HG02852 (cell line): ENCODE results near the gene ORM2.
"Not testable (repeated sequence)": the region's sequence is repeated elsewhere in the genome, so short reads cannot be mapped to it uniquely, and the experiment has no call there.

Source experiments
- ATAC-seq: cut with Tn5 transposase; IDR thresholded peaks from one replicate; pipeline ENCODE4 v1.9.1; 2021; ENCODE audit warnings: mild to moderate bottlenecking, moderate library complexity; ENCODE audit not compliant: unreplicated experiment

The ORM2 gene

DNA sequence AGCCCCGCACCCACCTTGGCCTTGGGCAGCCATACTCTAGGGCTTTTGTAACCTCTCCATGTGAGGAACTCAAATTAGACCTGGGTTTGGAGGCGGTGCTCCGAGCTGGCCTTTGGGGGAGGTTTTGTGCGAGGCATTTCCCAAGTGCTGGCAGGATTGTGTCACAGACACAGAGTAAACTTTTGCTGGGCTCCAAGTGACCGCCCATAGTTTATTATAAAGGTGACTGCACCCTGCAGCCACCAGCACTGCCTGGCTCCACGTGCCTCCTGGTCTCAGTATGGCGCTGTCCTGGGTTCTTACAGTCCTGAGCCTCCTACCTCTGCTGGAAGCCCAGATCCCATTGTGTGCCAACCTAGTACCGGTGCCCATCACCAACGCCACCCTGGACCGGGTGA, at the start of gene ORM2:
TSS of gene ORM2 (plus strand) at position 245 of the 398 bp plus-strand sequence. CDS start at position 281, 36 bp downstream.
- ATAC-seq: not testable (repeated sequence)

DNA sequence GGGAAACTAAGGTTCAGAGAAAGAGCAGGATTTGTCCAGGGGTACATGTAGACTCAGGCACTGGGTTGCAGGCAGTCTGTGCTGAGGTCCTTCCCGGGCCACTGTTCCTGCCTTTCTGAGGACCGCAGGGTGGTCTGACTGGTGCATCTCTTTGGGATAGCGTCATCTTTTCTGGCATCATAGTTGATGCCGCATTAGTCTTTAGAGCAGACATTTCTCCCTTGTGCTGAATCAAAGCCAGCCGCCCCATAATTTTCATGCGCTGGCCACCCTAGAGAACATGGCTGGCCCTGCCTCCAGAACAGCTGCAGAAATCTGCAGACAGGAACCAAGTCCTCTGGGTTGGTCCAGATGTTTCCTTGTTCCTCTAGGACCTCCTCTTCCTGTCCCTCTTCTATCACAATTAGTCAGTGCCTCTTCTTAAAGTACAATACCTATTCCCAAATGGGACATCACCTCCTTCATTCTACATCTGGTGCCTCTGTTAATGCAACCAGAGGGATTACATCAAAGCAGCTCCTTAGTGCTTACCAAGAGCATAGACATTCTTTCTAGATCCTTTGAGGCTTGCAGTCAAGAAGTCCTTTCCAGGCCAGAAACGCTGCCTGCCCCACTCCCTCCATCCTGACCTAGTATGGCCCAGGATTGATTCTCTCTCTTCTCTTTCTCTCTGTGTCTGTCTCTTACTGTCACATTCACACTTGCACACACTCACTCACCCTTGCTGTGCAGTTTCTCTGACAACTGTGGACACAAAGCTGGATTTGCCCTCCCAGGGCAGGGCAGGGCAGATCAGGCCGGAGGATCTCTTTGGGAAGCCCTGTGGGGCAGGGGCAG, 48.8 kb upstream of the ORM2 start:
- no peak for ATAC-seq

DNA sequence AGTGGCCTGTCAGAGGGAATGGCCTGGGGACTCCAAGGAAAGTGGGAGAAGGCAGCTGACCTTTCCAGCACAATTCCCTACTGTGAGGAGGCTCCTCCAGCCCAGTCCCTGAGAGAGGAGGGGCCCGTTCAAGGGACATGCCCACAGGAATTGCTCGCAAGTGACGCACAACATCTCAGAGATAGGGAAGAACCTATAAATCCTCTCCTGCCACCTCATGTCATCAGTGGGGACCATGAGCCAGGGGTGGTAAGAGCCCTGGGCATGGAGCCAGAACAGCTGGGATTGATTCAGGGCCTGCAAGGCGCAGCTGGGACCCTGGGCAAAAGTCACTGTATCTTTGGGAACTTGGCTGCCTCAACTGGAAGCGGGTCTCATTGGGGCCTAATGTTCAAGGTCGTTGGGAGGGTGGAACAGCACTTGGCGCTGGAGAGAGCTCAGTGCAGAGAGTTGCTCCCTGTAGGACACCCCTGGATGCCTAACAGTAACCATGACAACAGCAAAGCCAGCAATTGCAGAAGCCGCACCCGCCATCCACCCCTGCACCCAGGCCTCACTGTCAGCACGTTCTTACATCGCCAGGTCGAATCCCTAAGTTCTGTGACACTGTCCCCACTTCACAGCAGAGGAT, 48.1 kb upstream of the ORM2 start:
- no peak for ATAC-seq

DNA sequence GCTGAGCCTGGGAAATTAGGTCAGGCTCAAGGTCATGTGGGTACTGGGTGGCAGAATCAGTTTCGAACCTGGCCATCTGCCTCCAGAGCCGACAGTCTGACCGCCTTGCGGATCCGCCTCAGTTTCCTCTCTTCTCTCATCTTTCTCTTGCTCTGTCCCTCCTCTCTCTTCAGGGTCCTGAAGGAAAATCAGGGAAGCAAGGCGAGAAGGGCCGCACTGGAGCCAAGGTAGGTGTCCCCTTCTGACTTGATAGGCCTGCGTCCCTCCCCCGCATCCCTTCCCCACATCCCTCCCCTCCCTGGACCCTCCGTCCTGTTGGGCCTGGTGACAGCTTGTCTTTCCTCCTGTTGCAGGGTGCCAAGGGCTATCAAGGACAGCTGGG, 47.6 kb upstream of the ORM2 start:
- ATAC-seq: no peak

DNA sequence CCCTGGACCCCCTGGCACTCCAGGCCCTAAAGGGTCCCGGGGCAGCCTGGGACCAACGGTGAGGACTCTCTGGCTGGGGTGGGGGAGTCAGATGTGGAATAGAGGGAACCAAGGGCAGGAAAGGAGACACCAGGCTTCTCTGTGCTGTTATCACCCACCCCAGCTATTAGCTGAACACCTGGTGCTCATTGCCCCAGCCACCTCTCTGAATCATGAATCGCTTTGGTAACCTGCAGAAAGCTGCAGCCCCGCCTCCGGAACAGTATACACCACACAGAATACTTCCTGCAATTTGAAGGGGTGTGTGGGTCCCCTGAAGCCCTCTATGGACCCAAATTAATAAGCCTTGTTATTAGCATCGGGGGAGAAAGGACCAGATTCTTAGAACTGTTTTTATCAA, 47.2 kb upstream of the ORM2 start:
- no peak for ATAC-seq

DNA sequence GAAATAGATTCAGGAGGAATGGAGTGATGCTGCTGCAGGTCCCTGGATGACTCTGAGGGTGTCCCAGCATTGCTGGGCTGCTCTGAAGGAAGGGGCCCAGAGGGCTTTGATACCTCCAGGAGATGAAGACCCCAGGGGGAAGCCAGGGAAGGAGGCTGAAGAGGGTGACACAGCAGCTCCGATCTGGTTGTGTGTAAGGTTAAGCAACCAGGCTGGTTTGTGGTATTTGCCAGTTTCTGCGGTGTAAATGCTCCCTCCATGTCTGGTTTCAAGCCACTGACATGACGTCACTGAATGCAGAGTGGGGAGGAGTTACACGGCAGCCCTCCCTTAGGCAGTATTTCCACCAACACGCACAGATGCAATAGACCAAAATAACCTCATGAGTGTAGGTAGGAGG, 46.7 kb upstream of the ORM2 start:
- no peak for ATAC-seq

DNA sequence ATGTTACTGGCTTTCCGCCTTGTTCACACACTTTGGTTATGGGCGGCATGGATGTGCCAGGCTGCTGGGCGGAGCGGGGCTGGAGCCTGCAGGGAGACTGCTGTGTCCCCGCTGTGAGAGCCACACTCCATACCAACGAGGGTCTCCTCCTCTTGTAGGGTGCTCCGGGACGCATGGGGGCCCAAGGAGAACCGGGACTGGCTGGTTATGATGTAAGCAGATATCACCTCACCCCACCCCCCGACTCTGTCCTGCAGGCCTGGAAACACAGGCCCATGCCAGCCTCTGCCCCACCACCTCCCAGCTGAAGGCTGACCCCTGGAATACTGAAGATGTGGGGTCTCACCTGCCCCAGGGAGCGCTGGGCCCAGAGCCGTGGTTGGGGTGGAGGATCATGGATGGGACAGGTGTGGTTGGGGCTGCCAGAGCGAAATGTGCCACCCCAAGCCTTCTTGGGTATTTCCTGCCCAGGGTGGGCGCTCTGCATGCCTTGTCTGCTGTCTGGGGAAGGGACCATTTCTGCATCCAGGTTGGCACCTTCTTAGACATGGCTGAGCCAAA, 46.0 kb upstream of the ORM2 start:
- no peak for ATAC-seq

DNA sequence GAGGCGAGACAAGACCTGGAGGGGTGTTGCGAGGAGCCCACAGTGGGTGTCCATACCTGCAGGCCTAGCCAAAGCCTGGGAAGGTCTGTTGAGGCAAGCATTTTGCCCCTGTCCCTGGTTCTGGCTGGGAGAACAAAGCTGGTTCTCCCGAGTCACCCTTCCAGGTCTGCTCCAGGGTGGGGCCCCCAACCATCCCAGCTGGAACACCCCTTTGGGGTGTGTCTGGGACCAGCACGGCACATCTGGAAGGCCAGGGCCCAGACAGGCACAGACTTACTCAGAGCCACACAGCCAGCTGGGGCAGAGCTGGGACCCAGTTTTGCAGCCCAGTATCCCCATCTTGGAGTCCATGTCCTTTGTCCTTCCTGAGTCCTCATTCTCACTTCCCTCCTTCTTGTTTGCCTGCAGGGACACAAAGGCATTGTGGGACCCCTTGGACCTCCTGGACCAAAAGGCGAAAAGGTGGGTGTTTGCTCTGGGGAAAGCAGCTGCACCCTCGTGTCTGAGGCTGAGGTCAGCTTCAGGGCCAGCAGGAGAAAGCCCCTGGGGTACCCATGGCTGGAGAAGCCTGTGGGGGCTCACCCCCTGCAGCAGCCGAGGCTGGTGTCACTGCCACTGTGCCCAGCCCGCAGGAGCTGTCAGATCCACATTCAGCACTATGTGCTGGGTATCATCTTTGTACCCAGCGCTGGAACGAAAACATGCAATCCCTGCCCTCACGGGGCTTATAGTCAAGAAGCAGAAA, 45.2 kb upstream of the ORM2 start:
- ATAC-seq: no peak

DNA sequence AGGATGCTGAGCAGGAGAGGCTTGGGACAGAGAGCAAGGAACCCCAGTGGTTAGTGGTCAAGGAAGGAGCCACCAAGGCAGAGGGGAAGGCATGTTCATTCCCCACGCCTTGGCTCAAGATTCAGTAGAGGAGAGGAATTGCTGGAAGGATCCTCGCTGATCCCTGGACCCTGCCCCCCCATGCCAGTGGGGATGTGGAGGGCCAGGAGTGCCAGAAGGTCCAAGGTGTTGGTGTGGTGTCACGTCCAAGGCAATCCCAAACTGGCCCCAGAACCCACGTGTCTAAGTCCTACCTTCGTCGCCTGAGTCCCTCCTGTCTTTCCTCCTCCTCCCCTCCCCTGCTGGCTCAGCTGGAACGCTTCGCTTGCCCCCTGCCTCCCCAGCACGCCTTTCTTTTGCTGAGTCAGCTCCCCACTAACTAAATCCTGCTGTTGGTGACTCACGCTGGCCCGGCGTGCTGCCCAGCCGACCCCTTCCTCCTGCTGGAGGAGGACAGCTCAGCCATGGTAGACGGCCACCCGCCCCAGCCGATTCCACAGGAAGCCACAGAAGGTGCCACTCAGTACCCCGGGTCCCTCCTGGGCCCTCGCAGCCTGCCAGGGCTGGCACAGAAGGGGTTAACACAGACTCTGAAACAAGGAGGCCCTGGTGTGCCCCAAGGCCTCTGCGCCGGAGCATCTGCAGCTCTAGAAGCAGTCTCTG, 44.4 kb upstream of the ORM2 start:
- ATAC-seq: no peak

DNA sequence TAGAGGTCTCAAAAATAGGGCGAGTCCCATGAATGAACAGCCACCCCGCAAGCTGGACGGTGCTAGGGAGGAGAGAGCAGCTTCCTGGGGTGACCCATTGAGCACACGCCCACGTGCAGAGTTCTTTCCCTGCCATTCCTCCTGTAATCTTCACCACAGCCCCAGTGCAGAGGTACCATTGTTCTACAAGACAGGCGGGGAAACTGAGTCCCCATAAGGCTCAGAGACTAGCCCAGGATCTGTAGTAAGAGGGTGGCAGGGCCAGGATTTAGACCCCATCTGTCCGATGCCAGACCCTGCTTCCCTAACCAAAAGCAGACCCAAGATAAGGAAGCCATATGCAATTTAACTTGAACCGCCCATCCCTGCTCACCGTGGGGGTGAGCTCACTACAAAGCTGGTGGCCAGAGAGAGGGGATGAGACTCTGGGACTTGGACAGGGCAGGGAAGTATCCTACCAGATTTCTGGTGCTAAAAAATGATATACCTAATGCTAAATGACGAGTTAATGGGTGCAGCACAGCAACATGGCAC, 43.5 kb upstream of the ORM2 start:
- ATAC-seq: no peak

DNA sequence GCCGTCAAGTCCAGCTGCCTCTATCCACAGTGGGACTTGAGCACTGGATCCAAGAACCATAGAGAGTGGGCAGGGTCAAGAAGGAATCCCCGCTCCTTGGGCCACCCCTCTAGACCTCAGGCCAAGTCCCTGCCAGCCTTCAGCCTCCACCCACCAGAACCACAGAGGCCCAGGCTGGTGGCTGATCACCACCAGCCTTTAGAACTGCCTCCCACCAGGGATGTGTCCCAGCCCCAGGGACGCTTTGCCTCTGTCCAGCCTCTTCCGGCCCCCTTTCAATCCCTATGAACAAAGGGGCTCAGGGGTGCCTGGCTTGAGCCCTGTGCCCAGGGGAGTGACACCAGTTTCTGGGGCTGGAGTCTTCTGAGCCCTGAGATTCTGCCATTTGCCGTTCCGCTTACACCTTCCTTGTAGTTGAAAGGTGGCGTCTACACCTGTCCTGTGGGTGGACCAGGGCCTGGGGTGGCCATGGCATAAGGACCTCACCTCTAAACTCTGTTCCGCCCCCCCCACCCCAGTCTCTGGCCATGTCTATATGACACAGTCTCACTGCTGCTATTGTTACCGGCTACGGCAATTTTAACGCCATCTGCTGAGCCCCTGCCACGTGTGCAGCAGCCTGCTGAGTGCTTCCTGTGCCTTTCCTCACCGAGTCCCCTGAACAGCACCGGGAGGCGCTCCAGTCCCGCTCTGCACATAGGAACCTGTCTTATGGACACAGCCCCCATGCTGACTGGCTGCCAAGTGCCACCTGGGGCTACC, 42.5 kb upstream of the ORM2 start:
- no peak for ATAC-seq

DNA sequence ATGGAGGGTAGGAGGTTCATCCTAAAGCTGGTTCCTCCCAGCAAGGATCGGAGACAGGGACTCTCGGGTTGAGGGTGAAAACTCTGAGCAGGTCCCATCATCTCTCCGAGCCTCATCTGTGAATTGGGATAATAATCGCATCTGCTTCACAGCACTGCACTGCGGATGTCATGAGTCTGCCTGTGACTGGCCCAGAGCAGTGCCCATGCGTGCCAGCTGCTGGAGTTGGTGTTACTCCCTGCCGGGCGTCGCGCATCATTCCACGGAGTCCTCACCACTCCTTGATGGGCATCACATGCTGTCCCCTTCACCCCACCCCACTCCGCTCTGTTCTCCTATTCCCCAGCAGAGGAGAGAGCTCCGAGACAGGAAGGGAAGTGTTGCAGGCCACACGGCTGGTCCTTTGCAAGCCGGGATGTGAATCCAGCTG, 41.9 kb upstream of the ORM2 start:
- no peak for ATAC-seq

DNA sequence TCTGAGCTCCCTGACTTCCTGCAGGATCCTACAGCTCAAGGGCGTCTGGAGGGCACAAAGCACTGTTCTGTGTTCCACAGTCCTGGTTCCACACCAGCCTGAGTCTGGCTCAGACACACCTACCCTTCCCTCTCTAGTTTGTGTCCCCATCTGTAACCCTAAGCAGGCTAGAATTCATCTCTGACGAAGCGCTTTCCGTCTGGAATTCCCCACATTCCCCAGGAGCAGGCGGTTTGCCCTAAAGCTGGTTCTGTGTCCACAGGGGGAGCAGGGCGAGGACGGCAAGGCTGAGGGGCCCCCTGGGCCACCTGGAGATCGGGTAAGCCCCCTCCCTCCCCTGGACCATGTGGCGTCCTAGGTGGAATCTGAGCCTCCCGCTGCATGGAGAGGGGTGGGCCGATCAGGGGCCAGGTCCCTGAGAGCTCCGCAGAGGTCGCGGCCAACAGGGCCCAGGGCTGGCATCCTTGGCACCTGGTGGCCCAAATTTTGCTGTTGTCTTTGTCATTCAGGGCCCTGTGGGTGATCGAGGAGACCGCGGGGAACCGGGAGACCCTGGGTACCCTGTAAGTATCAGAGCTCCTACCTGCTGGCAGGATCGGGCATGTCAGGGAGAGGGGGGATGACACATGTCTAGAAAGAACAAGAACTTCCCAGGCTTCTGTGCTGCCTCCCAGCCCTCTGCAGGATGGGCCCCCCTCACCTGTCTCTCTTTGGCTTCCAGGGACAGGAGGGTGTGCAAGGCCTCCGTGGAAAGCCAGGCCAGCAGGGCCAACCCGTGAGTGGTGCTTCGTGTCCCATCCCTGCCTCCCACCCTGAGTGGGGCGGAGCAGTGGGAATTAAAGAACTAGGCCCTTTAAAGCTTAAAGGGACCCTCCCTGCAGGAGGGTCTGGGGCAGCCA, 41.2 kb upstream of the ORM2 start:
- no peak for ATAC-seq

DNA sequence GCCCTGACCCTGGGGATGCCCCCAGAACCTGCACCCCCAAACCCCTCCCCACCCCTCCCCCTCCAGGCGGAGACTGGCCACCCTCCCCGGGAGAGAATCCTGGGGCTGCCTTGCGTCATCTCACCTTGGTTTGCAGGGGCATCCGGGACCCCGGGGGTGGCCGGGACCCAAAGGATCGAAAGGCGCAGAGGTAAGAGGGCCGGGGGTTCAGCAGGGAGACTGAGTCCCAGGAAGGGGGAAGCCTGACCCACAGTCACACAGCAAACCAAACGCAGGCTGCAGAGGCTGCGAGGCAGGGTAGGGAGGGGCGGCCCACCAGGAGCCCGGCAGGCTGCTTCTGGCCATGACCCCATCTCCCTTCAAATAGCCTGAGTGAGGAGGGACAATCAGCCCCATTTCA, 40.6 kb upstream of the ORM2 start:
- ATAC-seq: no peak

DNA sequence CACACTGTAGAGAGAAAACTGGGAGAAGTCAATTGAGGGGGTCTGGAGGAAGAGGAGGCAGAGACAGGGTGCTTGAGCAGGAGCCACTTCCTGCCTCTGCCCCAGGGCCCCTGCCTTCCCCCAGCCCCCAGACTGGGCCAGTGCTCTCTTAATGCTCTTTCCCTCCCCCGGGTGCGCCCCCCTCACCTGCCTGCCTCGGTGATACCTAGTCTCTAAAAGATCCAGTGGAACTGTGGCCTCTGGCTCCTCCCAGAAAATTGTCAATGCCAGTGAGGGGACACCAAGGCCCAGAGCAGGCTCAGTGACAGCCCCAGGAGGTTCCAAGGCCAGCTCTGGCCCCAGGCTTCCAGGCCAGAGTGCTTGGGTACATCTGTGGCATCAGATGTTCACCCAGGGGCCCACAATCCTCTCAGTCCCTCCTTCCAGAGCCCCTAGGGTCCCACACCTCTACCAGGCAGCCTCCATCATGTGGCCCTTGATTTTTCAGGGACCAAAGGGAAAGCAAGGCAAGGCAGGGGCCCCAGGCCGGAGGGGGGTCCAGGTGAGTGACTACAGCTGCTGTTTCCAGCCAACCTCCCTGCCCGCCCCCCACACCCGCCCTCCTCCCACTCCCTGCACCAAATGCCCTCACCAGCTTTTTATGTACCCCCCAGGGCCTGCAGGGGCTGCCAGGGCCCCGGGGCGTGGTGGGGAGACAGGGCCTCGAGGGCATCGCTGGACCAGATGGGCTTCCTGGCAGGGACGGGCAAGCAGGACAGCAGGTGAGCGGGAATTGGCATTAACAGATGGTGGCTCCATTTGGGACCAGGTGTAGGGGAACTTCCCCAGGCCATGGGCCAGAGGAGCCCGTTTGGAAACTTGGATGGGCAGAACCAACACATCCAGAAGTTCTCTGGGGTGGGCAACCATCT, 39.8 kb upstream of the ORM2 start:
- ATAC-seq: no peak

DNA sequence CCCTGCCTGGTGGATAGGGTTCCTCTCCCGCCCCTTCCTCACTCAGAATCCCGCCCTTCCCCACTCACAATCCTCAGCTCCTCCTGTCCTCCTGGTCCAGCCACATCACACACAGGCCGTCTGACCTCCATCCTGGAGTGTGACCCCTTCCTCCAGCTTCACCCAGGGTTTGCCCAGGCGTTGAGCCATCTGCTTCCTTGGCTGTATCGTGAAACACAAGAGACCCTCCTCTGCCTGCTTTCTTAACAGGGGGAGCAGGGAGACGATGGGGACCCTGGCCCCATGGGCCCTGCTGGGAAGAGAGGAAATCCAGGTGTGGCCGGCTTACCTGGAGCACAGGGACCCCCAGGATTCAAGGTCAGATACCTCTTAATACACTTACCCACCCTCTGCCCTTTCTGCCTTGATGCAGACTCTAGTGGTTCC, 39.1 kb upstream of the ORM2 start:
- ATAC-seq: no peak

DNA sequence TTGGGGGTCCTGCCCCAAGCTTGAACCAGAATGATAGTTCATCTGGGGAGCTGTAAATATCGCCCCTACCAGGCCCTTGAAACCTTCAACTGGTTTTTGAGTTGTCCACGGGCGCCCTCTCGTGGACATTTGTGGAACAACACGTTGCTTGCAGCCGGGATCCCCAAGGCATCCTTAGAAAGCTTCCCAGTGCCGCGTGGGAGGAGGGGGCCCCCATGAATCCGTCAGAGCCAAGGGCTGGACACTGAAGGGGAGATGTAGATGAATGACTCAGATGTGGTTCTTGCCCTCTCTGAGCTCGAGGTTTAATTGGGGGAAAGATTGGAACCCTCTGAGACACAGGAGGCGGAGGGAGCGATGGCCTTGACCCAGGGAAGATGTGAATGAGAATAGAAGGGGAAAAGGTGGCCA, 38.6 kb upstream of the ORM2 start:
- ATAC-seq: no peak
